Prostate gland (tissue), 2 donors: ENCODE results near the gene ANGPTL7.

Experiments
- CTCF ChIP-seq, 4 experiments: fragments of 200-600 bp in 2 of 4; fragments of 450-650 bp in 2 of 4; sonication (generic) in 2 of 4; IDR thresholded peaks; 1 replicate in 3 of 4; 2 replicates in 1 of 4; pipeline ENCODE4 v1.5.1; 2016 to 2019; ENCODE audit warnings: antibody characterized with exemption in 4 of 4, mild to moderate bottlenecking in 2 of 4, moderate library complexity in 2 of 4
- POLR2A ChIP-seq: fragments of 450-650 bp; IDR thresholded peaks from one replicate; pipeline ENCODE4 v1.6.1; 2016; ENCODE audit warnings: antibody characterized with exemption, mild to moderate bottlenecking

GRCh38 chr1:11245248-11245647, 56.1 kb downstream of the ANGPTL7 start:
- TF ChIP-seq CTCF (IDR thresholded peaks at IDR 0.05) (no peak), POLR2A (no peak)
